ENCODE measurements around the gene FIS1. TPM values are rescaled to one million over a fixed set of nuclear protein-coding genes. Genes with fewer than 3 reads are reported as not detected.

The FIS1 gene
- total RNA-seq, 4 donors from 2014 or later = 143 to 289 (median 231) TPM

GRCh38 chr7:101236292-101236835 is 8.5 kb downstream of the FIS1 start:
- peak in 1 of 3 donors; percentile 66 for DNase-seq
- Histone ChIP-seq H3K4me3 (peak overlapping the region in 3 of 4 donors; percentile 33 to 60 (median 60)), H3K9me3 (no peaks in the 10 kb centered on the region), H3K27me3 (no peaks in the 10 kb centered on the region), H3K4me1 (peaks cover 0 to 44% (median 2%) of the 10 kb centered on the region in 4 donors), H3K36me3 (peaks cover 0 to 15% (median 0%) of the 10 kb centered on the region in 3 donors), H3K27ac (peak overlapping the region in 3 of 4 donors; percentile 72 to 100 (median 98))
- TF ChIP-seq CTCF (IDR thresholded peaks at IDR 0.05) (no peak), POLR2A (IDR thresholded peaks at IDR 0.05) (peak; percentile 9 to 31)

- Histone ChIP-seq H3K36me3 (peaks cover 0 to 15% (median 0%) of the 10 kb centered on the region in 3 donors), H3K4me1 (peaks cover 0 to 48% (median 2%) of the 10 kb centered on the region in 4 donors), H3K9me3 (no peaks in the 10 kb centered on the region), H3K27me3 (no peaks in the 10 kb centered on the region), H3K4me3 (peak overlapping the region in 3 of 4 donors; percentile 33 to 60 (median 60)), H3K27ac (peak overlapping the region in 3 of 4 donors; percentile 72 to 100 (median 98))
- TF ChIP-seq CTCF (IDR thresholded peaks at IDR 0.05) (no peak), POLR2A (IDR thresholded peaks at IDR 0.05) (peak; percentile 91 to 95)
- DNase-seq = peak in 2 of 3 donors; percentile 89
Observed at GRCh38 chr7:101235522-101235921, 9.4 kb downstream of the FIS1 start.

- Histone ChIP-seq H3K27ac (peak overlapping the region in 3 of 4 donors; percentile 72 to 100 (median 98)), H3K4me3 (peak overlapping the region in 2 of 4 donors; percentile 60), H3K27me3 (no peaks in the 10 kb centered on the region), H3K36me3 (peaks cover 0 to 13% (median 0%) of the 10 kb centered on the region in 3 donors), H3K9me3 (no peaks in the 10 kb centered on the region), H3K4me1 (peaks cover 0 to 48% (median 2%) of the 10 kb centered on the region in 4 donors)
- no peak for DNase-seq
- TF ChIP-seq POLR2A (IDR thresholded peaks at IDR 0.05) (no peak), CTCF (IDR thresholded peaks at IDR 0.05) (peak in 3 of 6 experiments; percentile 43 to 53 (median 48))
Observed at GRCh38 chr7:101235050-101235449, 9.8 kb downstream of the FIS1 start.

GRCh38 chr7:101234636-101235035 is 10.2 kb downstream of the FIS1 start:
- H3K4me1 ChIP-seq = peaks cover 0 to 48% (median 2%) of the 10 kb centered on the region in 4 donors
- H3K27me3 ChIP-seq = no peaks in the 10 kb centered on the region
- TF ChIP-seq CTCF (IDR thresholded peaks at IDR 0.05) (no peak), POLR2A (IDR thresholded peaks at IDR 0.05) (peak in 1 of 2 donors; percentile 57)
- H3K9me3 ChIP-seq = no peaks in the 10 kb centered on the region
- peaks cover 0 to 13% (median 0%) of the 10 kb centered on the region in 3 donors for H3K36me3 ChIP-seq
- peak overlapping the region in 2 of 4 donors; percentile 60 for H3K4me3 ChIP-seq
- H3K27ac ChIP-seq = peak overlapping the region in 3 of 4 donors; percentile 72 to 100 (median 98)
- DNase-seq = peak in 2 of 3 donors; percentile 71 to 77

- Histone ChIP-seq H3K27me3 (no peaks in the 10 kb centered on the region), H3K36me3 (peaks cover 0 to 8% (median 0%) of the 10 kb centered on the region in 3 donors), H3K27ac (peak overlapping the region in 3 of 4 donors; percentile 72 to 100 (median 98)), H3K9me3 (no peaks in the 10 kb centered on the region), H3K4me1 (peaks cover 0 to 46% (median 2%) of the 10 kb centered on the region in 4 donors), H3K4me3 (peak overlapping the region in 2 of 4 donors; percentile 60)
- TF ChIP-seq CTCF (IDR thresholded peaks at IDR 0.05) = peak in 1 of 6 experiments; percentile 6
- TF ChIP-seq POLR2A (IDR thresholded peaks at IDR 0.05) = peak; percentile 32 to 67
- peak in 2 of 3 donors; percentile 73 to 77 for DNase-seq
Observed at GRCh38 chr7:101233907-101234547, 10.9 kb downstream of the FIS1 start.

Data from Peyer's patch (tissue), 4 donors.